Keratinocyte (primary cell): Measurements from ENCODE around the gene VSIG2. TPM values are rescaled to one million over a fixed set of nuclear protein-coding genes. Genes with fewer than 3 reads are reported as not detected.

Source experiments
- DNase-seq: peaks from one replicate; pipeline ENCODE4 v3.0.0-alpha.2; 2011; ENCODE audit warnings: low read depth, missing footprints, low spot score
- FAIRE-seq: peaks from 2 replicates; lab custom pipeline; 2011; peaks lifted over from hg19 to GRCh38; lab: Jason Lieb, UNC
- H2AFZ ChIP-seq: 2 replicates; pipeline ENCODE4 v1.6.0; 2012; ENCODE audit warnings: low read length, control low read depth, inconsistent platforms; ENCODE audit not compliant: control insufficient read depth
- H3K27ac ChIP-seq: 2 replicates; pipeline ENCODE4 v1.5.1; 2011; ENCODE audit warnings: low read length; ENCODE audit not compliant: control insufficient read depth, insufficient read depth
- H3K27me3 ChIP-seq: 3 replicates; pipeline ENCODE4 v1.6.0; 2011; ENCODE audit warnings: low read length; ENCODE audit not compliant: control insufficient read depth, insufficient read depth; ENCODE audit errors: extremely low read depth
- H3K36me3 ChIP-seq, 2 experiments: 2 replicates in 1 of 2; 3 replicates in 1 of 2; pipeline ENCODE4 v1.5.1; 2011; ENCODE audit warnings: low read length in 2 of 2, mild to moderate bottlenecking in 1 of 2; ENCODE audit not compliant: control insufficient read depth in 2 of 2, insufficient read depth in 2 of 2; ENCODE audit errors: extremely low read depth in 1 of 2
- H3K4me1 ChIP-seq: 3 replicates; pipeline ENCODE4 v1.5.1; 2011; ENCODE audit warnings: low read length; ENCODE audit not compliant: control insufficient read depth, insufficient read depth; ENCODE audit errors: extremely low read depth
- H3K4me2 ChIP-seq: 3 replicates; pipeline ENCODE4 v1.6.0; 2011; ENCODE audit warnings: low read depth, low read length; ENCODE audit not compliant: control insufficient read depth, insufficient read depth; ENCODE audit errors: extremely low read depth
- H3K4me3 ChIP-seq, 3 experiments: fragments of 200-600 bp in 1 of 3; sonication (generic) in 1 of 3; 2 replicates in 2 of 3; 3 replicates in 1 of 3; pipeline ENCODE4 v1.5.1; 2011 to 2016; ENCODE audit warnings: low read length in 3 of 3, mild to moderate bottlenecking in 3 of 3, control low read depth in 2 of 3, inconsistent platforms in 1 of 3, low read depth in 1 of 3, mixed read lengths in 1 of 3, mixed run types in 1 of 3, moderate library complexity in 1 of 3; ENCODE audit not compliant: control insufficient read depth in 2 of 3, insufficient read depth in 2 of 3; ENCODE audit errors: extremely low read depth in 1 of 3
- H3K79me2 ChIP-seq: 2 replicates; pipeline ENCODE4 v1.6.0; 2012; ENCODE audit warnings: low read length; ENCODE audit not compliant: control insufficient read depth, insufficient read depth
- H3K9ac ChIP-seq: 3 replicates; pipeline ENCODE4 v1.6.0; 2011; ENCODE audit warnings: low read length; ENCODE audit not compliant: control insufficient read depth, insufficient read depth; ENCODE audit errors: extremely low read depth
- H3K9me1 ChIP-seq: 3 replicates; pipeline ENCODE4 v1.6.0; 2011; ENCODE audit warnings: low read length; ENCODE audit not compliant: control insufficient read depth, insufficient read depth; ENCODE audit errors: extremely low read depth
- H3K9me3 ChIP-seq: 2 replicates; pipeline ENCODE4 v1.5.1; 2012; ENCODE audit warnings: low read depth, low read length; ENCODE audit not compliant: control insufficient read depth
- H4K20me1 ChIP-seq: 3 replicates; pipeline ENCODE4 v1.6.0; 2011; ENCODE audit warnings: low read length; ENCODE audit not compliant: control insufficient read depth, insufficient read depth; ENCODE audit errors: extremely low read depth
- CTCF ChIP-seq, 3 experiments: IDR thresholded peaks in 1 of 3; conservative IDR thresholded peaks in 1 of 3; optimal IDR thresholded peaks in 1 of 3; 2 replicates in 2 of 3; 3 replicates in 1 of 3; pipeline versions ENCODE3 to v1.5.1; 2011; ENCODE audit warnings: low read length in 3 of 3, mild to moderate bottlenecking in 3 of 3, moderate library complexity in 2 of 3, control low read depth in 1 of 3, inconsistent platforms in 1 of 3; ENCODE audit not compliant: insufficient read depth in 2 of 3; ENCODE audit errors: extremely low read depth in 1 of 3
- EZH2 ChIP-seq: IDR thresholded peaks from one replicate; pipeline ENCODE4 v1.6.1; 2012; ENCODE audit warnings: inconsistent platforms, mild to moderate bottlenecking, low read length, moderate library complexity
- dilution Hi-C: fragments of 300-500 bp; cut with MboI; formaldehyde crosslinking; loops from one replicate; pipeline ENCODE4 v1.7.0; 2020; ENCODE audit warnings: low sequenced_read_pairs; ENCODE audit not compliant: extremely low pct_ligation_motif_present
- polyA plus RNA-seq, 5 experiments: library from polyadenylated mRNA; depleted of rRNA in 3 of 5; stranded (reverse) in 3 of 5; stranded (forward) in 1 of 5; unstranded in 1 of 5; fragments of >200 nt; gene quantifications; 1 replicate in 1 of 5; 2 replicates in 3 of 5; 3 replicates in 1 of 5; pipeline versions ENCODE4 v1.2.1 to v1.2.3, GENCODE V29; 2011 to 2012; ENCODE audit warnings: missing spikeins in 2 of 5, low read depth in 1 of 5, low replicate concordance in 1 of 5

Gene VSIG2
- polyA plus RNA-seq, 1 donor (not counting 4 experiments of a cell fraction or from before 2014, with no cell fraction given) = not detected

DNA sequence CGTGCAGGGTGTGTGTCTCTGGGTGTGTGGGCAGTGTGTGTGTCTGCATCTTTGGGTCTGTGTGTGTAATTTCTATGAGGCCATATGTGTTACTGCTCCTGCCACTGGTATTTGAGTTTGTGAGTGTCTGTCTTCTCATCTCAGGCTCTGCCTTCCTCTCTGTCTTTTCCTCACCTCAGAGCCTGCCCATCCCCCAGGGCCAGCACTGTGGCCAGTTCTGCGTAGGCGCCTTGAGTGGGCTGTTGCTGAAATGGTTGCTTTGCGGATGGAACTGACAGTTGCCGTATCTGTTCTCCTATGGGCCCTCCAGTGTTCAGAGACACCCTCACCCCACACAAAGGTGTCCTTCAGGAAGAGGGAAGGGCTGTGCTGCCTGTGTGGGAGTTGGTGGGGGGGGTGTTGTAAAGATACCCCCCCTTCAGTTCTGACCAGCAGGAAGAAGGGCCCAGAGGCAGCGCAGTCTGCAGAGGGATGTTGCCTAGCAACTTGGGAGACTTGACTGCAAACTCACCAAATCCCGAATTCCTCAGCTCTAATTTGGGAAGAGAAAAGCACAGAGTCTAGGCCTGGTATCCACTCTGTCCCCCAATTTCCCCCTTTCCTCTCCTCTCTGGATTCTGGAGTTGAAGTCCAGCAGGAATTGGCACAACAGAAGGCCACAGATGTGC, 14.3 kb downstream of the VSIG2 start:
- dilution Hi-C loops = no loop called here
- Histone ChIP-seq H3K4me3 (no peak overlapping the region), H3K36me3 (no peaks in the 10 kb centered on the region), H3K9ac (no peak overlapping the region), H3K27ac (no peak overlapping the region), H3K9me3 (no peaks in the 10 kb centered on the region), H2AFZ (no peak overlapping the region), H3K79me2 (no peaks in the 10 kb centered on the region), H3K4me2 (no peak overlapping the region), H3K4me1 (peaks cover 7% of the 10 kb centered on the region), H3K27me3 (peaks cover 46% of the 10 kb centered on the region), H3K9me1 (no peaks in the 10 kb centered on the region), H4K20me1 (no peaks in the 10 kb centered on the region)
- no peak for FAIRE-seq
- no peak for DNase-seq
- TF ChIP-seq CTCF (optimal IDR thresholded peaks at IDR 0.05 in 1 of 3, IDR thresholded peaks at IDR 0.05 in 1 of 3, conservative IDR thresholded peaks at IDR 0.05 in 1 of 3; ENCODE audit: extremely low read depth in 1 of 3, insufficient read depth in 2 of 3, low read length in 3 of 3) (no peak), EZH2 (no peak)

- H3K9ac ChIP-seq = no peak overlapping the region
- no peak overlapping the region for H3K4me2 ChIP-seq
- no peak for FAIRE-seq
- no peaks in the 10 kb centered on the region for H3K36me3 ChIP-seq
- no peaks in the 10 kb centered on the region for H4K20me1 ChIP-seq
- peaks cover 7% of the 10 kb centered on the region for H3K4me1 ChIP-seq
- no peaks in the 10 kb centered on the region for H3K9me3 ChIP-seq
- peaks cover 41% of the 10 kb centered on the region for H3K27me3 ChIP-seq
- TF ChIP-seq EZH2 (no peak), CTCF (optimal IDR thresholded peaks at IDR 0.05 in 1 of 3, IDR thresholded peaks at IDR 0.05 in 1 of 3, conservative IDR thresholded peaks at IDR 0.05 in 1 of 3; ENCODE audit: extremely low read depth in 1 of 3, insufficient read depth in 2 of 3, low read length in 3 of 3) (no peak)
- dilution Hi-C loops = no loop called here
- no peak overlapping the region for H3K27ac ChIP-seq
- no peaks in the 10 kb centered on the region for H3K9me1 ChIP-seq
- no peak for DNase-seq
- H3K79me2 ChIP-seq = no peaks in the 10 kb centered on the region
- no peak overlapping the region for H2AFZ ChIP-seq
- H3K4me3 ChIP-seq = no peak overlapping the region
These were observed 15.3 kb downstream of the VSIG2 start for GRCh38 chr11:124736736-124737135.
